Measurements from ENCODE around the gene PTPRD. TPM values are rescaled to one million over a fixed set of nuclear protein-coding genes. Genes with fewer than 3 reads are reported as not detected.

The PTPRD gene
- total and polyA plus RNA-seq, 2 donors (not counting 1 experiment from before 2014, with no cell fraction given) = not detected

DNA sequence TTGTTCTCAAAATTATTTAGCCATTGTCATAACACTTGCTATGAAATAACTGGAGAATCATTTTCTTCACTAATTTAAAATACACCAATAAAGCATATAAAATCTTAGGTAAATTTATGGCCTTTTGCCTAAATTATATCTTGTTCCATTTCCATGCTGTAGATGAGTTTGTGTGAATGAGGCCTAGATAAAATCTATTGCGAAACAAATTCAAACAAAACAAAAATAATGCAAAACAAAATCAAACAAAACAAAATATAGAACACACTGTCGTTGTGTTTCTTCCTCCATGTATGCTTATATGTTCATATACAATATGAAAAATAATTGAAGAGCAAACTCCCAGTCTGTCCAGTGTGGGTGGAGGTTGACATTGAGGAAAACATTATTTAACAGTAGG, 1020.7 kb downstream of the PTPRD start:
- H3K27me3 ChIP-seq (replicated peaks in 1 of 4; ENCODE audit: control extremely low read depth in 1 of 4, control insufficient read depth in 3 of 4, insufficient read depth in 4 of 4, low read length in 3 of 4) = no peaks in the 10 kb centered on the region
- no peaks in the 10 kb centered on the region for H4K20me1 ChIP-seq (ENCODE audit: control insufficient read depth, insufficient read depth, low read length, poor library complexity, severe bottlenecking)
- ChIA-PET POLR2A (no interaction called here), CTCF (no interaction called here)
- H3K36me3 ChIP-seq (replicated peaks in 1 of 2; ENCODE audit: control extremely low read depth in 1 of 2, control insufficient read depth in 1 of 2, extremely low read depth in 1 of 2, insufficient read depth in 2 of 2, low read length in 1 of 2) = no peaks in the 10 kb centered on the region
- intact Hi-C loops (cut with micrococcal nuclease) = loop anchor here (10.0 kb wide), 1 partner anchor 57 kb away; no protein-coding TSS in a partner anchor
- no peaks in the 10 kb centered on the region for H3K9me3 Mint-ChIP-seq (ENCODE audit: insufficient read depth)
- ATAC-seq (ENCODE audit: low read depth) (no peak), DNase-seq (no peak)
- no peaks in the 10 kb centered on the region for H3K9me3 ChIP-seq (ENCODE audit: control extremely low read depth in 1 of 3, control insufficient read depth in 2 of 3, insufficient read depth in 1 of 3, low read length in 2 of 3)
- no peak overlapping the region for H3K4me3 Mint-ChIP-seq
- no peak overlapping the region for H3K4me3 ChIP-seq (ENCODE audit: control extremely low read depth in 1 of 5, extremely low read depth in 1 of 5, insufficient read depth in 1 of 5, low read depth in 2 of 5, low read length in 4 of 5)
- H3K4me1 ChIP-seq (ENCODE audit: control insufficient read depth in 2 of 2, insufficient read depth in 2 of 2, low read length in 2 of 2) = no peaks in the 10 kb centered on the region
- no peak overlapping the region for H3K27ac ChIP-seq (ENCODE audit: low read length in 2 of 2)
- no peaks in the 10 kb centered on the region for H3K79me2 ChIP-seq (ENCODE audit: control insufficient read depth, insufficient read depth, low read length)
- no peaks in the 10 kb centered on the region for H3K27me3 Mint-ChIP-seq
- no CpG with 5 or more reads among the region's 2 CpGs for WGBS (ENCODE audit: insufficient coverage)
- no peak overlapping the region for H2AFZ ChIP-seq (ENCODE audit: insufficient read depth, low read depth, low read length, poor library complexity, severe bottlenecking)
- no peak overlapping the region for H3K27ac Mint-ChIP-seq
- no peak overlapping the region for H3K4me2 ChIP-seq (replicated peaks; ENCODE audit: low read depth, low read length, poor library complexity, severe bottlenecking)
- no peak for TF ChIP-seq EZH2 (IDR thresholded peaks at IDR 0.05; ENCODE audit: borderline replicate concordance, insufficient read depth, low read depth, low read length, poor library complexity, severe bottlenecking)
- TF ChIP-seq CTCF (IDR thresholded peaks at IDR 0.05) = no peak
- H3K9ac ChIP-seq (ENCODE audit: low read length) = no peak overlapping the region
- no peaks in the 10 kb centered on the region for H3K4me1 Mint-ChIP-seq

DNA sequence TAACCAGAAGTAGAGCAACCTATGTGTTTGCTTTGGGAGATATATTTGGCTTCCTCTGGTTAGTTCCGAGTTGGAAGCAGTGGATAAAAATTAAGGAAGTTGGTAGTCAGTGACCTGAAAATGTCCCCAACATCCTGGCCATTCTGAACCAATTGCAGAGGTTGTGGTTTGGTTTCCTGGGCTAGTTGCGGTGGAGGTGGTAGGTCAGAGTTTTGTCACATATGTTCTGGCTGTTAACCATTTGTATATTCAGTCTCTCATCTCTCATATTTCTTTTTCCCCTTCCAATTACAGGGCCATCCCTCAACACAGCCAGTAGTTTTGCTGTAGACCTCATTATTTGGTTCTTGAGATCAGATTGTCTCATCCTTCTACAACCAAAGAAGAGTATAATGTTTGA, 1026.9 kb downstream of the PTPRD start:
- Histone ChIP-seq H3K79me2 (ENCODE audit: control insufficient read depth, insufficient read depth, low read length) (no peaks in the 10 kb centered on the region), H3K4me2 (replicated peaks; ENCODE audit: low read depth, low read length, poor library complexity, severe bottlenecking) (no peak overlapping the region), H3K27ac (ENCODE audit: low read length in 2 of 2) (no peak overlapping the region), H2AFZ (ENCODE audit: insufficient read depth, low read depth, low read length, poor library complexity, severe bottlenecking) (no peak overlapping the region), H3K27me3 (replicated peaks in 1 of 4; ENCODE audit: control extremely low read depth in 1 of 4, control insufficient read depth in 3 of 4, insufficient read depth in 4 of 4, low read length in 3 of 4) (no peaks in the 10 kb centered on the region), H3K36me3 (replicated peaks in 1 of 2; ENCODE audit: control extremely low read depth in 1 of 2, control insufficient read depth in 1 of 2, extremely low read depth in 1 of 2, insufficient read depth in 2 of 2, low read length in 1 of 2) (no peaks in the 10 kb centered on the region), H3K4me1 (ENCODE audit: control insufficient read depth in 2 of 2, insufficient read depth in 2 of 2, low read length in 2 of 2) (no peaks in the 10 kb centered on the region), H3K9me3 (ENCODE audit: control extremely low read depth in 1 of 3, control insufficient read depth in 2 of 3, insufficient read depth in 1 of 3, low read length in 2 of 3) (no peaks in the 10 kb centered on the region), H3K9ac (ENCODE audit: low read length) (no peak overlapping the region), H3K4me3 (ENCODE audit: control extremely low read depth in 1 of 5, extremely low read depth in 1 of 5, insufficient read depth in 1 of 5, low read depth in 2 of 5, low read length in 4 of 5) (no peak overlapping the region), H4K20me1 (ENCODE audit: control insufficient read depth, insufficient read depth, low read length, poor library complexity, severe bottlenecking) (no peaks in the 10 kb centered on the region)
- Mint-ChIP-seq H3K27ac (no peak overlapping the region), H3K27me3 (no peaks in the 10 kb centered on the region), H3K4me3 (no peak overlapping the region), H3K9me3 (ENCODE audit: insufficient read depth) (no peaks in the 10 kb centered on the region), H3K4me1 (no peaks in the 10 kb centered on the region)
- ATAC-seq (ENCODE audit: low read depth) = no peak
- intact Hi-C loops (cut with micrococcal nuclease) = no loop called here
- no CpG with 5 or more reads among the region's 2 CpGs for WGBS (ENCODE audit: insufficient coverage)
- TF ChIP-seq CTCF (IDR thresholded peaks at IDR 0.05) (no peak), EZH2 (IDR thresholded peaks at IDR 0.05; ENCODE audit: borderline replicate concordance, insufficient read depth, low read depth, low read length, poor library complexity, severe bottlenecking) (no peak)
- ChIA-PET CTCF (no interaction called here), POLR2A (no interaction called here)
- DNase-seq = no peak

Data from B cell (primary cell).